ENCODE data around the gene RAB3IL1.

RAB3IL1 gene

GRCh38 chr11:61916737-61917333 is 531 bp downstream of the RAB3IL1 start:
- 21% methylated on average over 14 of the region's 32 CpGs for WGBS
- Histone ChIP-seq H2BK5ac (ENCODE audit: low read depth, low read length, poor library complexity, severe bottlenecking) (no peak overlapping the region), H4K8ac (ENCODE audit: low read length) (no peak overlapping the region)

GRCh38 chr11:61914471-61915171 is 2.7 kb downstream of the RAB3IL1 start:
- no peak overlapping the region for H2BK120ac ChIP-seq (ENCODE audit: low read depth, low read length)
- no peak overlapping the region for H4K91ac ChIP-seq (ENCODE audit: low read length)
- H3K36me3 ChIP-seq (ENCODE audit: control insufficient read depth in 1 of 2, insufficient read depth in 2 of 2, low read depth in 1 of 2, low read length in 2 of 2) = no peaks in the 10 kb centered on the region
- no peak overlapping the region for H4K8ac ChIP-seq (ENCODE audit: low read length)
- H3K27me3 ChIP-seq (ENCODE audit: control insufficient read depth in 1 of 2, insufficient read depth in 1 of 2, low read length in 2 of 2) = peaks cover 0 to 46% of the 10 kb centered on the region in 2 experiments
- no peak overlapping the region for H3K18ac ChIP-seq (ENCODE audit: low read depth in 1 of 2, low read length in 2 of 2)
- no peak overlapping the region for H2AFZ ChIP-seq (ENCODE audit: low read depth, low read length)
- no peak overlapping the region for H2AK5ac ChIP-seq (ENCODE audit: low read length, severe bottlenecking)
- no peaks in the 10 kb centered on the region for H3K9me3 ChIP-seq (ENCODE audit: control insufficient read depth, low read length)
- no peak for DNase-seq
- H2BK5ac ChIP-seq (ENCODE audit: low read depth, low read length, poor library complexity, severe bottlenecking) = no peak overlapping the region
- no peak overlapping the region for H3K4me2 ChIP-seq (ENCODE audit: low read length, poor library complexity, severe bottlenecking)
- H3K4me3 ChIP-seq (ENCODE audit: insufficient read depth in 1 of 2, low read depth in 1 of 2, low read length in 2 of 2) = peak overlapping the region in 1 of 2 experiments; percentile 83
- no peak overlapping the region for H3K23ac ChIP-seq (ENCODE audit: low read length in 2 of 2)
- H3K9ac ChIP-seq (ENCODE audit: low read length) = no peak overlapping the region
- no peak overlapping the region for H3K14ac ChIP-seq (ENCODE audit: low read length in 2 of 2)
- no peak overlapping the region for H2BK12ac ChIP-seq (ENCODE audit: low read length in 2 of 2)
- no peak overlapping the region for H3K27ac ChIP-seq (ENCODE audit: low read length, poor library complexity, severe bottlenecking)
- no peak overlapping the region for H2BK15ac ChIP-seq (ENCODE audit: low read depth, poor library complexity, severe bottlenecking)
- 91% methylated on average over 7 of the region's 7 CpGs for WGBS
- no peak overlapping the region for H3K4ac ChIP-seq (ENCODE audit: low read depth in 1 of 2, low read length in 2 of 2)
- H3K79me1 ChIP-seq (replicated peaks; ENCODE audit: low read length, poor library complexity, severe bottlenecking) = no peaks in the 10 kb centered on the region
- peaks cover 16% of the 10 kb centered on the region for H3K4me1 ChIP-seq (ENCODE audit: control insufficient read depth, insufficient read depth, low read depth, low read length)

More at GRCh38 chr11:61916737-61917333, 531 bp downstream of the RAB3IL1 start:
- Histone ChIP-seq H3K23ac (ENCODE audit: low read length in 2 of 2) (peak overlapping the region in 1 of 2 experiments; percentile 77), H3K4me3 (ENCODE audit: insufficient read depth in 1 of 2, low read depth in 1 of 2, low read length in 2 of 2) (peak overlapping the region; percentile 62 to 83), H2BK120ac (ENCODE audit: low read depth, low read length) (peak overlapping the region; percentile 71), H3K14ac (ENCODE audit: low read length in 2 of 2) (peak overlapping the region in 1 of 2 experiments; percentile 69), H4K91ac (ENCODE audit: low read length) (no peak overlapping the region), H3K27ac (ENCODE audit: low read length, poor library complexity, severe bottlenecking) (no peak overlapping the region), H3K18ac (ENCODE audit: low read depth in 1 of 2, low read length in 2 of 2) (peak overlapping the region; percentile 16 to 93), H3K36me3 (ENCODE audit: control insufficient read depth in 1 of 2, insufficient read depth in 2 of 2, low read depth in 1 of 2, low read length in 2 of 2) (no peaks in the 10 kb centered on the region), H2AFZ (ENCODE audit: low read depth, low read length) (peak overlapping the region; percentile 42), H3K4me1 (ENCODE audit: control insufficient read depth, insufficient read depth, low read depth, low read length) (peaks cover 25% of the 10 kb centered on the region), H3K79me1 (replicated peaks; ENCODE audit: low read length, poor library complexity, severe bottlenecking) (no peaks in the 10 kb centered on the region), H2AK5ac (ENCODE audit: low read length, severe bottlenecking) (no peak overlapping the region), H3K27me3 (ENCODE audit: control insufficient read depth in 1 of 2, insufficient read depth in 1 of 2, low read length in 2 of 2) (peaks cover 0 to 52% of the 10 kb centered on the region in 2 experiments), H3K4me2 (ENCODE audit: low read length, poor library complexity, severe bottlenecking) (peak overlapping the region; percentile 83), H3K9me3 (ENCODE audit: control insufficient read depth, low read length) (no peaks in the 10 kb centered on the region), H2BK12ac (ENCODE audit: low read length in 2 of 2) (peak overlapping the region in 1 of 2 experiments; percentile 74), H3K9ac (ENCODE audit: low read length) (peak overlapping the region; percentile 81), H3K4ac (ENCODE audit: low read depth in 1 of 2, low read length in 2 of 2) (no peak overlapping the region), H2BK15ac (ENCODE audit: low read depth, poor library complexity, severe bottlenecking) (peak overlapping the region; percentile 100)
- DNase-seq = no peak

- Histone ChIP-seq H4K91ac (ENCODE audit: low read length) (no peak overlapping the region), H3K4ac (ENCODE audit: low read depth in 1 of 2, low read length in 2 of 2) (no peak overlapping the region), H2AFZ (ENCODE audit: low read depth, low read length) (no peak overlapping the region), H3K36me3 (ENCODE audit: control insufficient read depth in 1 of 2, insufficient read depth in 2 of 2, low read depth in 1 of 2, low read length in 2 of 2) (no peaks in the 10 kb centered on the region), H2BK5ac (ENCODE audit: low read depth, low read length, poor library complexity, severe bottlenecking) (no peak overlapping the region), H3K4me3 (ENCODE audit: insufficient read depth in 1 of 2, low read depth in 1 of 2, low read length in 2 of 2) (no peak overlapping the region), H3K18ac (ENCODE audit: low read depth in 1 of 2, low read length in 2 of 2) (no peak overlapping the region), H3K27ac (ENCODE audit: low read length, poor library complexity, severe bottlenecking) (no peak overlapping the region), H3K4me2 (ENCODE audit: low read length, poor library complexity, severe bottlenecking) (no peak overlapping the region), H2BK15ac (ENCODE audit: low read depth, poor library complexity, severe bottlenecking) (no peak overlapping the region), H3K4me1 (ENCODE audit: control insufficient read depth, insufficient read depth, low read depth, low read length) (peaks cover 10% of the 10 kb centered on the region), H3K27me3 (ENCODE audit: control insufficient read depth in 1 of 2, insufficient read depth in 1 of 2, low read length in 2 of 2) (peaks cover 0 to 38% of the 10 kb centered on the region in 2 experiments), H4K8ac (ENCODE audit: low read length) (no peak overlapping the region), H2BK120ac (ENCODE audit: low read depth, low read length) (no peak overlapping the region), H2BK12ac (ENCODE audit: low read length in 2 of 2) (no peak overlapping the region), H3K9me3 (ENCODE audit: control insufficient read depth, low read length) (no peaks in the 10 kb centered on the region), H2AK5ac (ENCODE audit: low read length, severe bottlenecking) (no peak overlapping the region), H3K14ac (ENCODE audit: low read length in 2 of 2) (no peak overlapping the region), H3K23ac (ENCODE audit: low read length in 2 of 2) (no peak overlapping the region), H3K9ac (ENCODE audit: low read length) (no peak overlapping the region), H3K79me1 (replicated peaks; ENCODE audit: low read length, poor library complexity, severe bottlenecking) (no peaks in the 10 kb centered on the region)
- 82% methylated on average over 8 of the region's 8 CpGs for WGBS
- DNase-seq = no peak
These were observed 3.5 kb downstream of the RAB3IL1 start for GRCh38 chr11:61913699-61914395.

Measured in mesenchymal stem cell (in vitro differentiated cells and primary cell).